H1 (cell line): ENCODE measurements around the gene SPPL2A. TPM values are rescaled to one million over a fixed set of nuclear protein-coding genes. Genes with fewer than 3 reads are reported as not detected.

Experiments
- CTCF ChIA-PET: fragments of 300-600 bp; sonication (Branson Sonifier 250); formaldehyde crosslinking; loops from one replicate; lab custom pipeline; 2021; ENCODE audit not compliant: partially characterized antibody; lab: Charles Lee
- POLR2A ChIA-PET: fragments of 300-600 bp; sonication (Branson Sonifier 250); formaldehyde crosslinking; loops from one replicate; lab custom pipeline; 2021; ENCODE audit warnings: inconsistent platforms; ENCODE audit not compliant: partially characterized antibody; lab: Charles Lee
- DNase-seq, 2 experiments: peaks; one replicate each; pipeline versions ENCODE4 v3.0.0 to v3.0.0-alpha.2; 2010 to 2022; ENCODE audit warnings: low spot score in 2 of 2, low read depth in 1 of 2, mixed read lengths in 1 of 2
- FAIRE-seq: peaks from 2 replicates; lab custom pipeline; 2011; peaks lifted over from hg19 to GRCh38; lab: Jason Lieb, UNC
- H2AFZ ChIP-seq: 2 replicates; pipeline ENCODE4 v1.8.1; 2012; ENCODE audit warnings: low read length, inconsistent platforms
- H2AK5ac ChIP-seq: 2 replicates; pipeline ENCODE4 v1.6.1; 2013; ENCODE audit warnings: low read depth, low read length
- H2BK120ac ChIP-seq: replicated peaks from 2 replicates; pipeline ENCODE3; 2013; ENCODE audit warnings: low read depth, low read length, inconsistent platforms
- H2BK12ac ChIP-seq: 2 replicates; pipeline ENCODE4 v1.6.1; 2013; ENCODE audit warnings: low read depth, low read length
- H2BK15ac ChIP-seq: 2 replicates; pipeline ENCODE4 v1.6.1; 2013; ENCODE audit warnings: low read length
- H2BK20ac ChIP-seq: 2 replicates; pipeline ENCODE4 v1.6.1; 2013; ENCODE audit warnings: low read length
- H2BK5ac ChIP-seq: 2 replicates; pipeline ENCODE4 v1.6.1; 2013; ENCODE audit warnings: low read depth, low read length
- H3K14ac ChIP-seq: 2 replicates; pipeline ENCODE4 v1.6.1; 2013; ENCODE audit warnings: inconsistent platforms; ENCODE audit not compliant: insufficient read length
- H3K18ac ChIP-seq: 2 replicates; pipeline ENCODE4 v1.6.1; 2013; ENCODE audit warnings: low read length; ENCODE audit errors: extremely low read depth
- H3K23ac ChIP-seq: 2 replicates; pipeline ENCODE4 v1.6.1; 2013; ENCODE audit warnings: inconsistent platforms; ENCODE audit not compliant: insufficient read length
- H3K23me2 ChIP-seq: 2 replicates; pipeline ENCODE4 v1.6.1; 2013; ENCODE audit warnings: low read depth, low read length
- H3K27ac ChIP-seq: 2 replicates; pipeline ENCODE4 v1.6.1; 2011; ENCODE audit warnings: low read depth, low read length, inconsistent platforms
- H3K27me3 ChIP-seq, 4 experiments: replicated peaks in 1 of 4; 1 replicate in 1 of 4; 2 replicates in 3 of 4; pipeline versions ENCODE4 v1.6.1 to v1.8.1; 2011 to 2013; ENCODE audit warnings: low read length in 3 of 4, mild to moderate bottlenecking in 3 of 4, inconsistent platforms in 2 of 4, mixed read lengths in 2 of 4, moderate library complexity in 1 of 4; ENCODE audit not compliant: control insufficient read depth in 3 of 4, insufficient read depth in 3 of 4; ENCODE audit errors: extremely low read depth in 1 of 4
- H3K36me3 ChIP-seq, 4 experiments: 2 replicates each; pipeline versions ENCODE4 v1.6.1 to v1.8.1; 2011 to 2013; ENCODE audit warnings: mild to moderate bottlenecking in 4 of 4, low read length in 3 of 4, moderate library complexity in 2 of 4, control low read depth in 1 of 4, inconsistent platforms in 1 of 4; ENCODE audit not compliant: insufficient read depth in 4 of 4, control insufficient read depth in 2 of 4
- H3K4ac ChIP-seq: replicated peaks from 2 replicates; pipeline ENCODE3; 2013; ENCODE audit warnings: low read length, low read depth, mixed read lengths, inconsistent platforms; ENCODE audit not compliant: insufficient read length
- H3K4me1 ChIP-seq, 4 experiments: replicated peaks in 1 of 4; 1 replicate in 1 of 4; 2 replicates in 3 of 4; pipeline versions ENCODE4 v1.6.1 to v1.8.1; 2011 to 2013; ENCODE audit warnings: low read length in 3 of 4, inconsistent platforms in 2 of 4, mixed read lengths in 1 of 4; ENCODE audit not compliant: insufficient read depth in 4 of 4, control insufficient read depth in 3 of 4
- H3K4me2 ChIP-seq, 2 experiments: 2 replicates each; pipeline versions ENCODE4 v1.6.1 to v1.8.1; 2011 to 2013; ENCODE audit warnings: low read depth in 2 of 2, low read length in 2 of 2, control low read depth in 1 of 2, inconsistent platforms in 1 of 2, mild to moderate bottlenecking in 1 of 2; ENCODE audit not compliant: insufficient read depth in 1 of 2
- H3K4me3 ChIP-seq, 4 experiments: fragments of 200-600, 300-600 bp in 1 of 4; sonication (generic), shearing (Covaris generic), sonication (Bioruptor Twin) in 1 of 4; 2 replicates each; pipeline versions ENCODE4 v1.5.1 to v1.8.1; 2011 to 2016; ENCODE audit warnings: low read length in 4 of 4, low read depth in 3 of 4, control low read depth in 2 of 4, inconsistent platforms in 2 of 4, mild to moderate bottlenecking in 2 of 4, mixed read lengths in 1 of 4, moderate library complexity in 1 of 4; ENCODE audit not compliant: insufficient read depth in 2 of 4; ENCODE audit errors: extremely low read depth in 1 of 4
- H3K56ac ChIP-seq: replicated peaks from 2 replicates; pipeline ENCODE3; 2013; ENCODE audit warnings: low read depth, mild to moderate bottlenecking, mixed read lengths, low read length, inconsistent platforms; ENCODE audit not compliant: insufficient read length
- H3K79me1 ChIP-seq: 2 replicates; pipeline ENCODE4 v1.6.1; 2013; ENCODE audit warnings: low read depth, low read length, control low read depth
- H3K79me2 ChIP-seq, 2 experiments: 2 replicates each; pipeline versions ENCODE4 v1.6.1 to v1.8.1; 2012 to 2013; ENCODE audit warnings: low read length in 2 of 2, mild to moderate bottlenecking in 2 of 2, inconsistent platforms in 1 of 2; ENCODE audit not compliant: insufficient read depth in 2 of 2, control insufficient read depth in 1 of 2
- H3K9ac ChIP-seq, 4 experiments: replicated peaks in 1 of 4; 1 replicate in 1 of 4; 2 replicates in 3 of 4; pipeline versions ENCODE4 v1.6.1 to v1.8.1; 2011 to 2013; ENCODE audit warnings: low read depth in 3 of 4, low read length in 3 of 4, control low read depth in 2 of 4, mild to moderate bottlenecking in 2 of 4, moderate library complexity in 2 of 4, inconsistent platforms in 1 of 4; ENCODE audit errors: extremely low read depth in 1 of 4
- H3K9me3 ChIP-seq, 2 experiments: 2 replicates each; pipeline versions ENCODE4 v1.6.1 to v1.8.1; 2012 to 2013; ENCODE audit warnings: mild to moderate bottlenecking in 2 of 2, moderate library complexity in 2 of 2, control low read depth in 1 of 2, inconsistent platforms in 1 of 2, low read depth in 1 of 2, low read length in 1 of 2, mixed read lengths in 1 of 2; ENCODE audit not compliant: insufficient read depth in 2 of 2
- H4K20me1 ChIP-seq, 2 experiments: replicated peaks in 1 of 2; 2 replicates each; pipeline versions ENCODE3 to v1.8.1; 2011 to 2013; ENCODE audit warnings: inconsistent platforms in 2 of 2, low read length in 2 of 2, mild to moderate bottlenecking in 1 of 2; ENCODE audit not compliant: insufficient read depth in 2 of 2, control insufficient read depth in 1 of 2
- H4K5ac ChIP-seq: 2 replicates; pipeline ENCODE4 v1.6.1; 2013; ENCODE audit warnings: low read length, low read depth, mixed read lengths, inconsistent platforms; ENCODE audit not compliant: insufficient read length
- H4K8ac ChIP-seq: 2 replicates; pipeline ENCODE4 v1.8.0; 2013; ENCODE audit warnings: mild to moderate bottlenecking, moderate library complexity, low read length, inconsistent platforms; ENCODE audit not compliant: insufficient read depth; ENCODE audit errors: extremely low read depth
- H4K91ac ChIP-seq: replicated peaks from 2 replicates; pipeline ENCODE3; 2013; ENCODE audit warnings: low read length, mixed read lengths, inconsistent platforms; ENCODE audit not compliant: insufficient read length
- BACH1 ChIP-seq: IDR thresholded peaks from 2 replicates; pipeline ENCODE4 v1.6.1; 2012; ENCODE audit warnings: low read length, improper control_type of control experiment
- CEBPB ChIP-seq: IDR thresholded peaks from 2 replicates; pipeline ENCODE4 v1.6.1; 2012; ENCODE audit warnings: low read depth, low read length
- JUND ChIP-seq: IDR thresholded peaks from 2 replicates; pipeline ENCODE4 v1.6.1; 2011; ENCODE audit warnings: mild to moderate bottlenecking, improper control_type of control experiment, low read length
- MAX ChIP-seq: IDR thresholded peaks from 2 replicates; pipeline ENCODE4 v1.6.1; 2012; ENCODE audit warnings: inconsistent platforms
- NANOG ChIP-seq: IDR thresholded peaks from 2 replicates; pipeline ENCODE4 v1.6.1; 2011; ENCODE audit warnings: low read length, low read depth, mild to moderate bottlenecking, inconsistent platforms; ENCODE audit not compliant: insufficient read depth, poor library complexity, severe bottlenecking
- POLR2A ChIP-seq, 2 experiments: IDR thresholded peaks; 1 replicate in 1 of 2; 2 replicates in 1 of 2; pipeline ENCODE4 v1.6.1; 2011; ENCODE audit warnings: low read depth in 2 of 2, low read length in 2 of 2, mild to moderate bottlenecking in 2 of 2; ENCODE audit errors: control extremely low read depth in 1 of 2
- RAD21 ChIP-seq, 2 experiments: IDR thresholded peaks in 1 of 2; conservative IDR thresholded peaks in 1 of 2; 2 replicates each; pipeline ENCODE4 v1.6.1; 2011; ENCODE audit warnings: low read depth in 2 of 2, low read length in 2 of 2, improper control_type of control experiment in 1 of 2, inconsistent platforms in 1 of 2, mild to moderate bottlenecking in 1 of 2, moderate library complexity in 1 of 2
- RBBP5 ChIP-seq: IDR thresholded peaks from 2 replicates; pipeline ENCODE4 v1.7.1; 2012; ENCODE audit warnings: low read depth, mild to moderate bottlenecking, inconsistent platforms, low read length, moderate library complexity, borderline replicate concordance
- RFX5 ChIP-seq: IDR thresholded peaks from 2 replicates; pipeline ENCODE4 v1.6.1; 2011; ENCODE audit warnings: low read depth, low read length, improper control_type of control experiment, borderline replicate concordance
- WGBS, 2 experiments: shearing (Covaris generic) in 1 of 2; methylation state at CpG; one replicate each; pipeline versions ENCODE4 v1.1.6 to v1.1.7; 2013 to 2015; ENCODE audit warnings: low lambda C conversion rate in 2 of 2, mixed read lengths in 2 of 2, inconsistent platforms in 1 of 2, low coverage in 1 of 2, missing lambda C conversion rate in 1 of 2; ENCODE audit not compliant: insufficient replicate concordance in 2 of 2, insufficient coverage in 1 of 2, insufficient read length in 1 of 2; ENCODE audit errors: extremely low coverage in 1 of 2, missing lambda C conversion rate in 1 of 2; 5-methylcytosine and 5-hydroxymethylcytosine counted together
- polyA plus RNA-seq, 7 experiments: library from polyadenylated mRNA; depleted of rRNA in 3 of 7; stranded (reverse) in 5 of 7; unstranded in 2 of 7; fragments of >200 nt in 5 of 7; fragments of 200-250 nt in 2 of 7; gene quantifications; 1 replicate in 5 of 7; 2 replicates in 1 of 7; 4 replicates in 1 of 7; pipeline versions ENCODE4 v1.2.1 to v1.2.3, GENCODE V29; 2011 to 2013; ENCODE audit warnings: missing spikeins in 2 of 7, mixed read lengths in 2 of 7
- total RNA-seq: library from RNA; stranded (reverse); fragmentation: NEBNext Ultra II Directional; extraction: Animal tissue kit (Norgen Biotek cat#: 25700); gene quantifications from 2 replicates; pipeline ENCODE4 v1.2.1, GENCODE V29; 2021

Gene SPPL2A
- total and polyA plus RNA-seq, 2 of the 8 experiments (the other 6 are each of a cell fraction or from before 2014, with no cell fraction given): 15.6 to 52.9 TPM

GRCh38 chr15:50767332-50767861, 1.9 kb upstream of the SPPL2A start:
- no peak overlapping the region for H3K9ac ChIP-seq
- no peaks in the 10 kb centered on the region for H3K79me1 ChIP-seq
- no peak for TF ChIP-seq JUND
- TF ChIP-seq RAD21 (IDR thresholded peaks at IDR 0.05 in 1 of 2, conservative IDR thresholded peaks at IDR 0.05 in 1 of 2; ENCODE audit: low read depth in 2 of 2, low read length in 2 of 2): no peak
- TF ChIP-seq NANOG: no peak
- no peak for TF ChIP-seq RBBP5
- TF ChIP-seq BACH1: no peak
- TF ChIP-seq MAX: no peak
- TF ChIP-seq RFX5: no peak
- no peak for TF ChIP-seq CEBPB
- no peak for TF ChIP-seq POLR2A (IDR thresholded peaks at IDR 0.05; ENCODE audit: control extremely low read depth in 1 of 2, low read depth in 2 of 2, low read length in 2 of 2)
- H3K4me2 ChIP-seq: no peak overlapping the region
- no peaks in the 10 kb centered on the region for H3K9me3 ChIP-seq
- no peak overlapping the region for H2BK20ac ChIP-seq
- POLR2A ChIA-PET: no interaction called here
- no peaks in the 10 kb centered on the region for H3K27me3 ChIP-seq
- peaks cover 0 to 20% of the 10 kb centered on the region in 2 experiments; a peak in 3 of 4 replicates for H3K79me2 ChIP-seq
- no peak overlapping the region for H2BK12ac ChIP-seq
- peaks cover 0 to 2% (median 1%) of the 10 kb centered on the region in 4 experiments; a peak in 3 of 7 replicates for H3K4me1 ChIP-seq
- WGBS, 2 experiments: 84% methylated on average over 2 of the region's 2 CpGs; no CpG with 5 or more reads in 1 of the 2 experiments
- no peak overlapping the region for H3K18ac ChIP-seq
- H4K5ac ChIP-seq: no peak overlapping the region
- H2AK5ac ChIP-seq: no peak overlapping the region
- no peak overlapping the region for H3K27ac ChIP-seq
- H3K14ac ChIP-seq: no peak overlapping the region
- H2AFZ ChIP-seq: no peak overlapping the region
- H3K56ac ChIP-seq: no peak overlapping the region
- H2BK5ac ChIP-seq: no peak overlapping the region
- no peak overlapping the region for H4K91ac ChIP-seq
- H3K23ac ChIP-seq: no peak overlapping the region
- H2BK120ac ChIP-seq: no peak overlapping the region
- no peak overlapping the region for H2BK15ac ChIP-seq
- H4K20me1 ChIP-seq: no peaks in the 10 kb centered on the region
- H3K4ac ChIP-seq: no peak overlapping the region
- H4K8ac ChIP-seq: no peak overlapping the region
- DNase-seq: no peak
- no peaks in the 10 kb centered on the region for H3K36me3 ChIP-seq
- H3K23me2 ChIP-seq: no peaks in the 10 kb centered on the region; the same call in 1 of the 2 replicates
- no peak for FAIRE-seq
- CTCF ChIA-PET: interaction anchor here (0.9 kb wide), 1 partner anchor 29 kb away, joined by 3 read pairs; no protein-coding TSS in a partner anchor
- no peak overlapping the region for H3K4me3 ChIP-seq
